ENCODE results near the gene ARHGEF25.
"Not testable (repeated sequence)": the region's sequence is repeated elsewhere in the genome, so short reads cannot be mapped to it uniquely, and the experiment has no call there.

Gene ARHGEF25

GRCh38 chr12:57609101-57609780 is 2.0 kb upstream of the ARHGEF25 start:
- DNase-seq (ENCODE audit: low read depth in 1 of 2, low spot score in 1 of 2): no peak

GRCh38 chr12:57609781-57610553 is 1.3 kb upstream of the ARHGEF25 start:
- DNase-seq (ENCODE audit: low read depth in 1 of 2, low spot score in 1 of 2): no peak

GRCh38 chr12:57610554-57611107 is 604 bp upstream of the ARHGEF25 start:
- DNase-seq (ENCODE audit: low read depth in 1 of 2, low spot score in 1 of 2): no peak

- DNase-seq (ENCODE audit: low read depth in 1 of 2, low spot score in 1 of 2): no peak
Measured at GRCh38 chr12:57611827-57612710, 834 bp downstream of the ARHGEF25 start.

GRCh38 chr12:57612711-57613426 is 1.6 kb downstream of the ARHGEF25 start:
- no peak for DNase-seq (ENCODE audit: low read depth in 1 of 2, low spot score in 1 of 2)

- no peak for DNase-seq (ENCODE audit: low read depth in 1 of 2, low spot score in 1 of 2)
Measured at GRCh38 chr12:57613427-57614109, 2.3 kb downstream of the ARHGEF25 start.

GRCh38 chr12:57614178-57614947 is 3.1 kb downstream of the ARHGEF25 start:
- no peak for DNase-seq (ENCODE audit: low read depth in 1 of 2, low spot score in 1 of 2)

- DNase-seq (ENCODE audit: low read depth in 1 of 2, low spot score in 1 of 2): no peak
Measured at GRCh38 chr12:57614948-57615500, 3.8 kb downstream of the ARHGEF25 start.

- no peak for DNase-seq (ENCODE audit: low read depth in 1 of 2, low spot score in 1 of 2)
Measured at GRCh38 chr12:57615637-57616036, 4.4 kb downstream of the ARHGEF25 start.

- DNase-seq (ENCODE audit: low read depth in 1 of 2, low spot score in 1 of 2): no peak
Measured at GRCh38 chr12:57616383-57617101, 5.3 kb downstream of the ARHGEF25 start.

GRCh38 chr12:57617942-57618341 is 6.7 kb downstream of the ARHGEF25 start:
- DNase-seq (ENCODE audit: low read depth in 1 of 2, low spot score in 1 of 2): no peak

GRCh38 chr12:57618431-57618830 is 7.2 kb downstream of the ARHGEF25 start:
- not testable (repeated sequence) for DNase-seq (ENCODE audit: low read depth in 1 of 2, low spot score in 1 of 2)

GRCh38 chr12:57618966-57619433 is 7.8 kb downstream of the ARHGEF25 start:
- DNase-seq (ENCODE audit: low read depth in 1 of 2, low spot score in 1 of 2): no peak

- DNase-seq (ENCODE audit: low read depth in 1 of 2, low spot score in 1 of 2): no peak
Measured at GRCh38 chr12:57619434-57620244, 8.4 kb downstream of the ARHGEF25 start.

GRCh38 chr12:57620245-57620935 is 9.2 kb downstream of the ARHGEF25 start:
- DNase-seq (ENCODE audit: low read depth in 1 of 2, low spot score in 1 of 2): no peak

- DNase-seq (ENCODE audit: low read depth in 1 of 2, low spot score in 1 of 2): no peak
Measured at GRCh38 chr12:57620936-57621496, 9.8 kb downstream of the ARHGEF25 start.

Measured in stimulated activated CD4-positive, alpha-beta T cell treated with anti-CD3 and anti-CD28 coated beads, Interleukin-15, amount 100 ng/mL, for 1 hour (primary cell).